Neural cell (in vitro differentiated cells): ENCODE data around the gene ASIC3.

Experiments
- CTCF ChIP-seq: fragments of 450-650 bp; IDR thresholded peaks from 2 replicates; pipeline ENCODE4 v1.5.1; 2014; ENCODE audit warnings: antibody characterized with exemption, mild to moderate bottlenecking, moderate library complexity; ENCODE audit not compliant: poor library complexity, severe bottlenecking
- EZH2 ChIP-seq: fragments of 200-600, 300-800 bp; shearing (Covaris generic), sonication (generic); IDR thresholded peaks from 2 replicates; pipeline ENCODE4 v1.6.1; 2014; ENCODE audit warnings: antibody characterized with exemption, low read length, borderline replicate concordance, mild to moderate bottlenecking; ENCODE audit not compliant: insufficient read depth, poor library complexity, severe bottlenecking
- MXI1 ChIP-seq: fragments of 450-650 bp; conservative IDR thresholded peaks from 2 replicates; pipeline ENCODE4 v1.6.1; 2014; ENCODE audit warnings: antibody characterized with exemption, mild to moderate bottlenecking; ENCODE audit not compliant: poor library complexity, severe bottlenecking
- RAD21 ChIP-seq: fragments of 450-650 bp; conservative IDR thresholded peaks from 2 replicates; pipeline ENCODE4 v1.6.1; 2014; ENCODE audit warnings: antibody characterized with exemption, mild to moderate bottlenecking, moderate library complexity
- REST ChIP-seq: IDR thresholded peaks from 2 replicates; pipeline ENCODE4 v1.6.1; 2012; ENCODE audit warnings: borderline replicate concordance
- TAF1 ChIP-seq: IDR thresholded peaks from 2 replicates; pipeline ENCODE4 v1.6.1; 2012; ENCODE audit warnings: low read depth

DNA sequence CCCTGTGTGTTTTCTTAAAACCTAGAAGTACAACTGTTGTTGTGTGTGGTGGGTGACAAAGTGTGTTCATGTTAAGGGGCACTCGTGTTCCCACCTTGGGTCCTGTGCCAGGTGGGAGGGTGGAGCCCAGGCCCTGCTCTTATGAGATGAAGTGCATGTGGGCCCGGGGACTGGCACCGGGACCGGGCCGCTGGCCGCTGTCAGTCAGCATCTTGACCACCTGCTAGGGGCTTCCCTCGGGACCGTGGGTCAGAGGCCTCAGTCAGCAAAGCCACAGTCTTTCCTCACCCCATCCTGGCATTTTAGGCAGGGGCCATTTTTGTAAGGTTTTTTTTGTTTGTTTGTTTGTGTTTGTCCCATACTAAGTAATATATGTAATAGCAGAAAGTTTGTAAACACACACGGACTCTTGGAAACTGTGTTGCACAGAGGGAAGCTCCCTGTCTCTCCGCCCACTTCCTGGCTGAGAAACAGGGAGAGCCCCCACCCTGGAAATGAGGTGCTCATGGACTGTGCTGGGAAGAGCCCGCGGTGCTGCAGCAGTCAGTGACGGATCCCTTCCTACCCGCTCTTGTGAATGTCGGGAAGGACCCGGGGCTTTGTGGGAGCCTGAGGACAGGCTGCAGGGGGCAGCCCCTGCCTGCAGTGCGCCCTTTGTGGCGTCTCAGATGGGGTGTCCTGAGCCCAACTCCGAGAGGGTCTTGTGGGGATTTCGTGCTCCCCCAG is 51.3 kb downstream of the ASIC3 start:
- TF ChIP-seq CTCF (no peak), EZH2 (no peak), RAD21 (no peak), MXI1 (no peak), REST (no peak), TAF1 (no peak)
